ENCODE measurements around the gene SORD.
"Not testable (repeated sequence)": the region's sequence is repeated elsewhere in the genome, so short reads cannot be mapped to it uniquely, and the experiment has no call there.

The SORD gene

DNA sequence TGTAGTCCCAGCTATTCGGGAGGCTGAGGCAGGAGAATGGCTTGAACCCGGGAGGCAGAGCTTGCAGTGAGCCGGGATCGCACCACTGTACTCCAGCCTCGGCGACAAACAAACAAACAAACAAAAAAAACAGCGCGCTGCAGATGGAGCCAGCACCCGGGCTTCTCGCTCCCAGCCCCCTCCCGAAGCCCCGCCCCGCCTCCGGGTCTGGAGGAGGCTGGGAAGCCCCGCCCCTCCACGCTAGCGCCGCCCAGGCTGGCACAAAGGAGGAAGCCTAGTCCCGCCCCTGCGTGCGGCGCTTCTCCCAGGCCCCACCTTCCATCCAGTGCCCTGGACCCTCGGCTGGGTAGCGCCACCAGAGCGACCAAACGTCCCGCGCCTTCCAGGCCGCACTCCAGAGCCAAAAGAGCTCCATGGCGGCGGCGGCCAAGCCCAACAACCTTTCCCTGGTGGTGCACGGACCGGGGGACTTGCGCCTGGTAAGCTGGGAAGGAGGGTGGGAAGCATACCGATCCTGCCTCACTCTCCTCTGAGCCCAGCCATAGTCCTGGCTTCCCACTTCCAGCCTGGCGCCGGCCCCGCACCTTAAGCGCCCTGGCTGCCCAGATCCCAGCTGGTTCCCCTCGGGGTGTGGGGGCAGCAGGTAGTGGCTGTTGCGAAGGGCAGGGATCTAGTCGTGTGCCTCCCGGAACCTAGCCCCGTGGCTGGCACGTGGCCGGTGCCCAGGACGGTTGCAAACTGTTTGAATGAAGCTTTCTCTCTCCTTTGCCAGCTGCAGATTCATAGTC lies at the start of gene SORD:
Gene SORD, plus strand, starts transcription at position 325 of the 788 bp plus-strand sequence. Its CDS starts 89 bp downstream, at position 414.
- TF ChIP-seq, protein P1, sequence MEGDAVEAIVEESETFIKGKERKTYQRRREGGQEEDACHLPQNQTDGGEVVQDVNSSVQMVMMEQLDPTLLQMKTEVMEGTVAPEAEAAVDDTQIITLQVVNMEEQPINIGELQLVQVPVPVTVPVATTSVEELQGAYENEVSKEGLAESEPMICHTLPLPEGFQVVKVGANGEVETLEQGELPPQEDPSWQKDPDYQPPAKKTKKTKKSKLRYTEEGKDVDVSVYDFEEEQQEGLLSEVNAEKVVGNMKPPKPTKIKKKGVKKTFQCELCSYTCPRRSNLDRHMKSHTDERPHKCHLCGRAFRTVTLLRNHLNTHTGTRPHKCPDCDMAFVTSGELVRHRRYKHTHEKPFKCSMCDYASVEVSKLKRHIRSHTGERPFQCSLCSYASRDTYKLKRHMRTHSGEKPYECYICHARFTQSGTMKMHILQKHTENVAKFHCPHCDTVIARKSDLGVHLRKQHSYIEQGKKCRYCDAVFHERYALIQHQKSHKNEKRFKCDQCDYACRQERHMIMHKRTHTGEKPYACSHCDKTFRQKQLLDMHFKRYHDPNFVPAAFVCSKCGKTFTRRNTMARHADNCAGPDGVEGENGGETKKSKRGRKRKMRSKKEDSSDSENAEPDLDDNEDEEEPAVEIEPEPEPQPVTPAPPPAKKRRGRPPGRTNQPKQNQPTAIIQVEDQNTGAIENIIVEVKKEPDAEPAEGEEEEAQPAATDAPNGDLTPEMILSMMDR (IDR thresholded peaks at IDR 0.05; ENCODE audit: insufficient read depth, missing control alignments), result no peak
- no peak for FAIRE-seq
- peak; percentile 86 for DNase-seq (ENCODE audit: insufficient read length, low spot score)

DNA sequence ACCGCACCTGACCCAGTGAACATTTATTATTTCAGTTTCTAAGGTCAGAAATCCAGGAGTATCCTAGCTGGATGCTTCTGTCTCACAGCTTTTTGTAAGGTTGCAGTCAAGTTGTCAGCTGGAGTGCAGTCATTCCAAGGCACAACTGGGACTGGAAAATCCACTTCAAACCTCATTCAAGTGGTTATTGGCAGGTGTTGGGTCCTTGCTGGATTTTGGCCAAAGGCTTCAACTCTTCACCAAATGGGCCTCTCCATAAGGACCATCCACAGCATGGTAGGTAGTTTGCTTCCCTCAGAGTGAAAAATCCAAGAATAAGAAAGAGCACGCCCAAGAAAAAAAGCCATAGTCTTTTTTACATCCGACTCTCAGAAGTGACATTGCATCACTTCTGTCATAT lies 46.8 kb upstream of the SORD start:
- DNase-seq (ENCODE audit: insufficient read length, low spot score); FAIRE-seq: not testable (repeated sequence)

DNA sequence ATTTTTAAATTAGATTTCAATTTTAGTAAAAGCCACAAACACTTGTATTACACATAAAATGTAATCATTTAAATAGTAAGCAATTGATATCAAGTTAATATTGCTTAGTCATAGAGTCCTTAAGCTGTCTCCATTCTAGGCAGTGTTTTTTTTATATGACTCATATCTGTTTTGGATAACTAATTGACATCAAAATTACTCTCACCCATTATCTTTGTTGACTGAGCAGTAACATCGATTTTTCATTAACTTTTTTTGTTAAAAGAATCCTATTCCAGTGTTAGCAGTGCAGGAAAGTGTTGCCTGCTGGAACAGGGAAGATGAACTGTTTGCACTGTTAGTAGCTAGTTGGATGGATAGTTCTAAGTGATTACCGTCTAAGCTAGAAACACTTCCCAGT lies 45.2 kb upstream of the SORD start:
- not testable (repeated sequence) for DNase-seq (ENCODE audit: insufficient read length, low spot score); FAIRE-seq

DNA sequence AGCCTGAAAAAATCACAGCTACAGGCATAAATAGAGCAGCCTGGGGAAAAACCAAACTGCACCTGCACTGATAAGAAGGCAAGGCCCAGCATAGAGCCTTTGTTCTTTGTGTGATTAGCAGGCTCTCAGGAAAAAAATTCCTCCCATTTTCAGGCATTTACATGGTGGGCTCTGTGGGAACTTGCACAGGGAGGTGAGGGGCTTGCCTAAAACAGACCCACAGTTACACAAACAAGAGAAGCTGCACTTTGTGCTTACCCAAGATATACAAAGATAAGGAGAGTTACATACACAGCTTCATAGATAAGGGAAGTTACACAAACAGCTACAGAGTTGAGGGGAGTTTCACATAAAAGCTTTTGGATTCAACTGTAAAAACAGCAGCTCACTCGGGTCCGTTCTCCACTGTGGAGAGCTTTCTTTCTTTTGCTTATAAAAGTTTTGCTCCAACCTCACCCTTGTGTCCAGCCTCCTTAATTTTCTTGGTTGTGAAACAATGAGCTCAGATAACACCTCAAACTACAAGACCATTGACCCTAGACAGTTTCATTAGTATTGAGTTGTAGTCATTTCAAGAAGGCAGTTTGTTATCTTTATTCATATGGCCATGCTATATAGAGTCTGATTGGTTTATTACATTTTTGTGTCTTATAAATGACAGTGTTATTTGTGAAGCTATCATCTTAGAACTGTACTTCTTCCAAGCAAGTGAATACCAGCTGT lies 43.2 kb upstream of the SORD start:
- not testable (repeated sequence) for FAIRE-seq; DNase-seq (ENCODE audit: insufficient read length, low spot score)

DNA sequence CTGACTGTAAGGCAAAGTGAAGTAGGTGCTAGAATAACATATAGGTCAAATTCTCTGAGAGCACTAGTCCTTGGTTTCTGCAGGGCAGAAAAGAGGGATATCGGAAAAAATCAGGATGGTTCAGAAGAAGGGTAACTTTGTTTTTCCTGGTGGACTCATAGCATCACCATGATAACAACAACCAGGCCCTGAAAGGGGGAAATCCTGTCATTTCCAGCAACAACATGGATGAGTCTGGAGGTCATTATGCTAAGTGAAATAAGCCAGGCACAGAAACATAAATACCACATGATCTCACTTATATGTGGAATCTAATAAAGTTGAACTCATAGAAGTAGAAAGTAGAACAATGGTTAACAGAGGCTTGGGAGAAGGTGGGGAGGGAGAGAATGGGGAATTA lies 38.9 kb upstream of the SORD start:
- FAIRE-seq; DNase-seq (ENCODE audit: insufficient read length, low spot score): not testable (repeated sequence)

DNA sequence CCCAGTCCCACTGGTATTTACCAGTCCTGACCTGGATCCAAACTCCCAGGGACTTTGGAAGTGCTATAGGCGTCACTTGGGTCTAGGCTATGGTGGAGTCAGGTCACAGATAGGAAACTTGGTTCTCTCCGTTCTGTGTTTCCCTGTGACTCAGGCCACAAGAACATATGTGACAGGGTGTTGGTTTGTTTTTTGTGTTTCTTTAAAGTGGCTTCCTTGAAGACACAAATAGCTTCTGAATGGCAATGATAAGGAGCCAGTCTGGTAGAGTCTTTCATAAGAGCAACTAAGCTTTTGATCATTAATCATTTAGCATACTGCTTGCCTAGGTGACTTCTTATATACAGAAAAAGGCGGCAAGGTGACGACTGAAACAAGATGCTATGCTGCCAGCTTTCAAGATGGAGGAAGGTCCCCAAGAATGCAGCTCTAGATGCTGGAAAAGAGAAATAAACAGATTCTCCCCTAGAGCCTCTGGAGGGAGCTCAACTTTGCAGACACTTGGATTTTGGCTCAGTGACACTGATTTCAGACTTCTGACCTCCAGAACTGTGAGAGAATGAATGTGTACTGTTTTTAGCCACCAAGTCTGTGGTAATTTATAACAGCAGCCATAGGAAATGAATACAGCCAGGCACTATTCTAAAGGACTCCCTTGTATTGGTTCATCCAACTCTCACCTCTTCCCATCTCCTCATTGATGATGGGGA lies 36.5 kb upstream of the SORD start:
- not testable (repeated sequence) for FAIRE-seq; DNase-seq (ENCODE audit: insufficient read length, low spot score)

DNA sequence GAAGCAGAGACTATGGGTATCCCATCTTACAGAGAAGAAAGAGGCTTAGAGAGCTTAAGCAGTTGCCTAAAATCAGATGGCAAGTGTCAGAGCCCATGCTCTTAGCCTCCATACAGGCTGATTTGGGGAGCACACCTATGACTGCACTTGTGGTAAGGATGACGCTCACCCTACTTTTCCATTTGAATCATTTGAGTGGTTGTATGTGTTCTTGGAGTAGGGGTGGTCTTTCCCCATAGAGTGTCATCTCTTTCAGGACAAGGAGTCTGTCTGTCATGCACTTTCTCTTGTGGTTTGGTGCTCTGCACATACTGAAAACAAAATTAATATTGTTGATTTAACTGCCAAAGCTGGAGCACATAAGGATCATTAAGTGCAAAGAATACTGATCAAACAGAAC lies 35.3 kb upstream of the SORD start:
- not testable (repeated sequence) for DNase-seq (ENCODE audit: insufficient read length, low spot score); FAIRE-seq

DNA sequence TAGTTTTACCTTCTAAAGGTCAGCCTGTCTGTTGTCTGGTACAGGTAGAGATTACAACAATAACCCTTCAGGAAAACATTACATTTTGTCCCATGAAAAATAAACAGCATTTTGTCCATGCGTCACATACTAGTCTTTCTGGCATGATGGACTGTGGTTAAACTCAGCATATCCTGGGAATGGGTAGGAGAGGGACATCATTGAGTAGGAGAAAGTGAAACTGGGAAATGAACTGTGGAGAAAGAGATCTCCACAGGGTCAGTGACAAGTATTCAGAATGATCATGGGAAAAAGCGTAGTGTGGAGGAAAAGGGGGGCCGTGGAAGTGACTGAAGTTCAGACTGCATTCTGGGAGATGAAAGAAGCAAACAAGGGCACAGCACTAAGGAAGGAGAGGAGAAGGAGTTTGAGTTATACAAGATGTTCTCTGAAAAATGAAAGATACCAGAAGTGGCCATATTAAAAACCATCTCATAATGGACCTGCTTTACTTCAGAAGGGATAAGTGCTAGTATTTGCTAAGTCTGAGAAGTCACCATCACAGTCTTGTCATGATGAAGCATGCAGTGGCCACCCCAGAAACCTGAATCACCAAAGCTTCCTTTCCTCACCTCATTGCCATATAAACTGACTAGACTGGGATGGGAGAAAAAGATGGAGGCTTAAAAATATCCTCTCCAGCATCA lies 34.7 kb upstream of the SORD start:
- not testable (repeated sequence) for DNase-seq (ENCODE audit: insufficient read length, low spot score); FAIRE-seq

DNA sequence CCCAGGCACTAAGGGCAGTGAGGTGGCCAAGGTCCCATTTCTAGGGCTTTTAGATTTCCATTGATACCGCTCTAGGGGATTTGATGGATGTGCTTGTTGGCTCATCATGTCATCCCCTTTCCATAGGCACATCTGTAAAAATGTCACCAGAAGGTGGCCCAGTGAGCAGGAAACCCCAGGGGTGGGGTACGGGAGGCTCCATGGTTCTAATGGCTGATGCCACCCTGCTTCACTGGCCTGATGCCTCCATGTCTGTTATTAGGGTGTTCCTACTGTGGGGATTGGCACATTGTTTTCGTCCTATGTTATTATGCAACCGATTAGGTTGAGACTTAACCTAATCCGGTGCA lies 34.1 kb upstream of the SORD start:
- DNase-seq (ENCODE audit: insufficient read length, low spot score); FAIRE-seq: not testable (repeated sequence)

DNA sequence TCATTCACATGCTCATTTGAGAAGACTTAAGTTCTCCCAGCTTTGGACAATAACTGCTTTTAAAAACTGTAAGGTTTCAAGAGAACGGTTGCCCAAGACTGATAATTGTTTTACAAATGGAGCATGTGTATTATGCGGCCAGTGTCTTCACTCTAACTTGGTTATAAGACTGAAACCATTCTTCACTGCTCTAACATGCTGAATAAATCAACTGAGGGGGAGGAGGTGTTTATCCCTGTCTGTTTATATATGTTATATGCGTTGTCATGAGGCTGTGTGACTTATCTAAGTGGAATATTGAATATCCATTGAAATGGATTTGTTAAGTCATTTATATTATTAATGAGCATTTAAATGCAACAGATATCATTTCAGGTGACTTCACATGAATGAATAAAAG lies 25.4 kb upstream of the SORD start:
- not testable (repeated sequence) for FAIRE-seq; DNase-seq (ENCODE audit: insufficient read length, low spot score)

DNA sequence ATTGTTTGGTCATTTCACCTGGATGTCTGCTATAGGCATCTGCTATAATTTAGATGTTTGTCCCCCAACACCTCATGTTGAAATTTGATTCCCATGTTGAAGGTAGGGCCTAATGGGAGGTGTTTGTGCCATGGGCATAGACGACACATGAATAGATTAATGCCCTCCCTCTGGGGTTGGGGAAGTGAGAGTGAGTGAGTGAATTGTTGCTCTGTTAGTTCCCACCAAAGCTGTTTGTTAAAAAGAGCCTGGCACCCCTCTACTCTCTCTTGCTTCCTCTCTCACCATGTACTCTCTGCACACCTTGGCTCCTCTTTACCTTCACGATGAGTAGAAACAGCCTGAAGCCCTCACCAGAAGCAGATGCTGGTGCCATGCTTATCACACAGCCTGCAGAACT lies 23.9 kb upstream of the SORD start:
- no peak for FAIRE-seq
- no peak for DNase-seq (ENCODE audit: insufficient read length, low spot score)

DNA sequence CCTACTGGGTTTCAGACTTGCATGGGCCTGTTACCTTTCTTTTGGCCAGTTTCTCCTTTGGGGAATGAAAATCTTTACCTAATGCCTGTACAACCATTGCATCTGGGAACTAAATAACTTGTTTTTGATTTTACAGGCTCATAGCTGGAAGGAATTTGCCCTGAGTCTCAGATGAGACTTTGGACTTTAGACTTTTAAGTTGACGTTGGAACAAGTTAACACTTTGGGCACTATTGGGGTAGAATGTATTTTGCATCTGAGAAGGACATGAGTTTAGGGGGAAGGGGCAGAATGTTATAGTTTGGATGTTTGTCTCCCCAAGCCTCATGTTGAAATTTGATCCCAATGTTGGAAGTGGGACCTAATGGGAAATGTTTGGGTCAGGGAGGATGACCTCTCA lies 21.8 kb upstream of the SORD start:
- not testable (repeated sequence) for DNase-seq (ENCODE audit: insufficient read length, low spot score); FAIRE-seq

More for the DNA sequence above, 23.9 kb upstream of the SORD start:
- TF ChIP-seq, protein P1 (IDR thresholded peaks at IDR 0.05; ENCODE audit: insufficient read depth, missing control alignments), result no peak

DNA sequence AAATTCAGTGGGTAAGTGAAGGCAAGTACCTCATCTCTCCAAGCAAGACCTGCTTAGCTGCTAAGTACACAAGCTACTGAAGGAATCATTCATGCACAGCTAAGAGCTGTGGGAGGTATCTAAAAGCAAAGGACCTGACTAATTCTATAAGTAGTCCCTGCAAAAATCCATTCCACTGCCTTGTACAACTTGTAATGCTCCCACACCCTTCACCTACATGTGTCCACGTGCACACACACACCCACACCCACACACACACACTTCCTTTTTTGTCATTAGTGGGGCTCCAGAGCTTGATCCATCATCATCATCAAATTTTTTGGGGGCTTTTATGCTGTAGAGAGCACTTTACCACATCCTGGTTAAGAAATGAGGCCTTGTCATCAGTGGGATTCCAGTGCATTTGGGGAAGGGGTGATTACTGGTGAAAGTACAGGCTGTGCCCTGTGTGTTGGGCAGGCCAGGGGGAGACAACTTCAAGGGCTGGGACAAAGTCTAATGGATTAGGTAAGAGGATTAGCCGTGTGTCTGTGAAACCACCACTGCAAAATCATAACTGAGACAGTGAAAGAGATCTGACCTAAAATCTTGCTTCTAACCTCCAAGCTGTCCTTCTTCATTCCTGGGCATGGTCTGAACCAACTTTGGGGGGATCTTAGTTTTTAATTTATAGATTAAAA lies 19.1 kb upstream of the SORD start:
- not testable (repeated sequence) for FAIRE-seq; DNase-seq (ENCODE audit: insufficient read length, low spot score)

DNA sequence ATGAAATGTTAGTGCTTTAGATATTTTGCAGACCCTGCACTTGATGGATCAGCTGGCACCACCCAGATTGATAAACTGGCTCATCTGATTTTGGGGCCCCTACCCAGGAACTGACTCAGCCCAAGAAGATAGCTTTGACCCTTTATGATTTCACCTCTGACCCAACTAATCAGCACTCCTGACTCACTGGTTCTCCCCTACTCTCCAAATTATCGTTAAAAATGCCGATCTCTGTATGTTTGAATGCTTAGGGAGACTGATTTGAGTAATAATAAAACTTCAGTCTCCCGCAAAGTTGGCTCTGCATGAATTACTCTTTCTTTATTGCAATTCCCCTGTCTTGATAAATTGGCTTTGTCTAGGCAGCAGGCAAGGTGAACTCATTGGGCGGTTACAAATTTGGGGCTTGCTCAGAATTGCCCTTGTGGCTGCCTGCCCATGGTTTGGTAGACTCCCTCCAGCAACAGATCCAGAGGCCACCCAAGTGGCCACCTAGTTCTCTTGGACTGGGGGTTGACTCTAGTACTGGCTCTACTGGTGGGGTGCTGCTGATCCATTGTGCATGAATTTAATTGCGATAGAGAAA lies 18.3 kb upstream of the SORD start:
- DNase-seq (ENCODE audit: insufficient read length, low spot score); FAIRE-seq: not testable (repeated sequence)
